IPS-18c (cell line): ENCODE measurements around the gene CSMD2.

Experiments used
- H3K4me3 ChIP-seq: 2 replicates; pipeline ENCODE4 v1.7.0; 2013; ENCODE audit warnings: low read depth, mild to moderate bottlenecking, low read length, moderate library complexity; ENCODE audit not compliant: insufficient read depth
- H3K9me3 ChIP-seq: one replicate; pipeline ENCODE4 v1.6.1; 2013; ENCODE audit warnings: mild to moderate bottlenecking, low read length, moderate library complexity; ENCODE audit not compliant: control insufficient read depth, insufficient read depth

CSMD2 gene

DNA sequence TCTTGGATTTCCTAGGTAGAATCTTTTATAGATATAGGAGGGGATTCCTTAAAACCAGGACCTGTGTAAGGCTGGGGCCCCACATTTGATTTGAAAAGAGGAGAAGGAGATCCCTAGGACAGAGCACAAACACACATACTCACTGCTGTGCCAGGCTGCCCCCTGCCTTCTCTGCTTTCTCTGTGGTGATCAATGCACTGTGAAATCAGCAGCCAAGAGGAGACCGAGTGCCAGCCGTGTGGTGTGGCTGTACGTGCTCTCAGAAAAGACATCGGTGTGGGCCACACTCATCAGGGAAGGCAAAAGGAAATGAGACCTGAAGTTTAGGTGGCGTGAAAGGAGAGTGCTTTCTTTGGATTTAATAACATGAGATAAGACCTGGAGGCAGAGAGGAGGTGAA, 498.4 kb downstream of the CSMD2 start:
- Histone ChIP-seq H3K4me3 (no peak overlapping the region), H3K9me3 (peaks cover 5% of the 10 kb centered on the region)

GRCh38 chr1:33661811-33662454, 503.1 kb downstream of the CSMD2 start:
- no peak overlapping the region for H3K4me3 ChIP-seq

DNA sequence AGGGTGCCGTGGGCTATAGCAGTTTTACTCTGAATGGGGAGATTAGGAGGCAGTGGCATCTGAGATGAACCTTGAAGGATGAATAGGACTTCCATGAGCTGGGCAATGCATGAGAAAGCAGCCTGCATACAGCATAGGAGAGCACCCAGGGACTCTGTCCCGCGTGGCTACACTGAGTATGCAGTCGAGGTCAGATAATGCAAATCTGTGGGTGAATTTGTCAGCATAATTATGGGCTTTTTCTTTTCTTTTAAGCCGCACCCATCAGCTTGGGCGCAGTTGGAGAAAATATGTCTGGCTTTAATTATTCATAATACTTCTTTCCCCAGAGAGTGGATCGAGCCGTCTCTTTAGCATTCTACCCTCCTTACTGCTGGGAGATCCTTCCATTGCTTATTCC, 504.1 kb downstream of the CSMD2 start:
- H3K9me3 ChIP-seq = no peaks in the 10 kb centered on the region
- no peak overlapping the region for H3K4me3 ChIP-seq

More at GRCh38 chr1:33661811-33662454, 503.1 kb downstream of the CSMD2 start:
- no peaks in the 10 kb centered on the region for H3K9me3 ChIP-seq

- Histone ChIP-seq H3K4me3 (no peak overlapping the region), H3K9me3 (no peaks in the 10 kb centered on the region)
These were observed 504.8 kb downstream of the CSMD2 start for GRCh38 chr1:33660244-33660643.

DNA sequence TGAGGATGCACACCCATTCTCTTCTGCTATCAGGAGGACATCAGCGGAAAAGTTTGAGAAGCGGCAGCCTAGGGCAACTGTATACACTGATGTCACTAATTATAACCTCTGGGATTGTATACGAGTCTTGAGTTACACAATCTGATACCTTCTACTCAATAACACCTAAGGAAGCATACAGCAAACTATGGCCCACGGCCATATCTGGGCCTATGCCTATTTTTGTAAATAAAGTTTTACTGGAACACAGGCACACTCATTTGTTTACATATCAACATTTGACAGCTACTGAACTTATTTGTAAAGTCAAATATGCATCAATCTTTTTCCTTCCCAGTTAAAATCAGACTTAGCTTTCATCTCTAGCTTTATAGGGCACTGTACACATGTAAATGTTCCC, 505.4 kb downstream of the CSMD2 start:
- no peak overlapping the region for H3K4me3 ChIP-seq
- H3K9me3 ChIP-seq = no peaks in the 10 kb centered on the region

- Histone ChIP-seq H3K9me3 (no peaks in the 10 kb centered on the region), H3K4me3 (no peak overlapping the region)
These were observed 507.2 kb downstream of the CSMD2 start for GRCh38 chr1:33657833-33658232.

GRCh38 chr1:33656467-33657005, 508.5 kb downstream of the CSMD2 start:
- Histone ChIP-seq H3K9me3 (no peaks in the 10 kb centered on the region), H3K4me3 (no peak overlapping the region)

GRCh38 chr1:33655496-33655895, 509.5 kb downstream of the CSMD2 start:
- Histone ChIP-seq H3K9me3 (no peaks in the 10 kb centered on the region), H3K4me3 (no peak overlapping the region)

GRCh38 chr1:33654267-33654834, 510.7 kb downstream of the CSMD2 start:
- Histone ChIP-seq H3K9me3 (no peaks in the 10 kb centered on the region), H3K4me3 (no peak overlapping the region)

GRCh38 chr1:33653226-33653625, 511.8 kb downstream of the CSMD2 start:
- no peaks in the 10 kb centered on the region for H3K9me3 ChIP-seq
- no peak overlapping the region for H3K4me3 ChIP-seq

DNA sequence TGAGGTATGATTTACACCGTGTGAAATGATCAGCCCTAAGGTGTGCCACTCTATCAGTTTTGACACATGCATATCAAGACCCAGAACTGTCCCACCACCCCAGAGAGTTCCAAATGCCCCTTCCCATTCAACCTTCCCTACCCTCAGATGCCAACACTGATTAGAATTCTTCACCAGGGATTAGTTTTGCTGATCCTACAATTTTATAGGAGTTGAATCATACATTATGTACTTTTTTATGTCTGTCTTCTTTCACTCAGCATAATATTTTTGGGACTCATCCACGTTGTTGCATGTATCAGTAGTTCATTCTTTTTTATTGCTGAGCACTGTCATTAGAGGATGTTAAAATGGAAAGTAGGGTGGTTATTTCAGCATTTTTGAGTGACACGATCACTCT, 514.3 kb downstream of the CSMD2 start:
- no peak overlapping the region for H3K4me3 ChIP-seq

DNA sequence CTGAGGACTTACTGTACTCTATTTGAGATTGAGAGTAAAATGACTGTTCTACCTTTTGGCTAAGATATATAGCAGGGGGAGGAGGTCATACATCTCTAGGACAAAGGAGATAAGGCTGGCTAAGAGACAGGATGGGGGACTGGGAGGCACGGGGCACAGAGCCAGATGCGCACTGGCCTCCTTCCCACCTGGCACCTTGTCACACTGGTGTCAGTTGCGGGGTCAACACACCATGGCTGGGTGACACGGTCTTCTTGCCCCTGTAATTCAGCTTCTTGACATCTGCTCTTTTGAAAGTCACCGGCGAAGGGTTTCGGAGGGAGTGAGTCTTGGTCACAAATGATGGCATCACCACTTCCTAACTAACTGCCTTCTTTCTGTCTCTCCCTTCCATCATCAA, 515.3 kb downstream of the CSMD2 start:
- no peaks in the 10 kb centered on the region for H3K9me3 ChIP-seq

More for the DNA sequence above, 514.3 kb downstream of the CSMD2 start:
- no peaks in the 10 kb centered on the region for H3K9me3 ChIP-seq

DNA sequence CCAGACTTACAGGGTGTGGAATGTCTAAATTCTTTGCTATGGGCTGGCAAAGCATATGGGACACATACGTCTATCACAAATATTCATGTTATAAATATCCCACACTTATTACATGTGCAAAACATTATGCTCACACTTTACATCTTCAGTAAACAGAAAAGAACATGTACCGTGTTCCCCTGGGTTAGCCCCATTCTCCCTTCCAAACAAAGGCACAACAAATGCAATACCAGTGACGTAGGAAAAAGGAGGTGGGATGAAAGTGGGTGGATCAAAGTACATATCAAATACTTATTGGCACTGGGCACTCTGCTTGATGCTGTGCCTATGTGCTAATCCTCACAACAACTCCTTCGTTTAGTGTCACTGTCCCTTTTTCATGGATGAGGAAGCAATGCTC, 521.8 kb downstream of the CSMD2 start:
- H3K4me3 ChIP-seq = no peak overlapping the region
- H3K9me3 ChIP-seq = no peaks in the 10 kb centered on the region

More for the DNA sequence above, 515.3 kb downstream of the CSMD2 start:
- no peak overlapping the region for H3K4me3 ChIP-seq

DNA sequence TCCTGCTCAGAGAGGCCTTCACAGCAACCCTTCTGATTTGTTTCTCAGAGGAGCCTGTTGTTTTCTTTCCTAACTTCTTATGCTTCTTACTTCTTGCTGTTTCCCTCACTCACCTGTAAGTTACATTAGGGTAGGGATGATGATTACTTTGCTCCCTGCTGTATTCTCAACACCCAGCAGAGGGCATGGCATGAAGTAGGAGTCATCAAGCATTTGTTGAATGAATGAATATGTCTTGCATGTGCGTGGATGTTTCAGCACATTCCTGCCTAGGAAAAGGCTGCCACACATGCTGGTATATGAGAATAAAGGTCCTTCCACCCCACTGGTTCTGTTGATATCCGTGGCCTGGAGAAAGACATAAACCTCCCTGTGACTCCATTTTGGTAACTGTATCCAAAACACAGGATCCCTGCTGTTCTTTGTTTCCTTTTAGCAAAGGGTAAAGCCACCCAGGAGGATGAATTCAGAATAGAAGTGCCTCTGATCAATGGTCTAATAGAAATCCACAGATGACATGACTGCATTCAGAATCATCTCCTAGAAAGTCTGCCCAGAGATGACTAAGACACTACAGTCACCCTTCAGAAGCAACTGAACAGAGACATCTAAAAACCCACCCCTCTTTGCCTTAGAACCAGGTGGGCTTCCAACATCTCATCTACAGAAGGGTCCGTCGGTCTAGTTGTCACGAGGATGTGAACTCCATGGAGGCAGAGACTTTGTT, 523.8 kb downstream of the CSMD2 start:
- no peaks in the 10 kb centered on the region for H3K9me3 ChIP-seq
- H3K4me3 ChIP-seq = no peak overlapping the region

GRCh38 chr1:33640114-33640660, 524.8 kb downstream of the CSMD2 start:
- Histone ChIP-seq H3K4me3 (no peak overlapping the region), H3K9me3 (no peaks in the 10 kb centered on the region)

GRCh38 chr1:33637846-33638440, 527.1 kb downstream of the CSMD2 start:
- no peaks in the 10 kb centered on the region for H3K9me3 ChIP-seq
- no peak overlapping the region for H3K4me3 ChIP-seq

DNA sequence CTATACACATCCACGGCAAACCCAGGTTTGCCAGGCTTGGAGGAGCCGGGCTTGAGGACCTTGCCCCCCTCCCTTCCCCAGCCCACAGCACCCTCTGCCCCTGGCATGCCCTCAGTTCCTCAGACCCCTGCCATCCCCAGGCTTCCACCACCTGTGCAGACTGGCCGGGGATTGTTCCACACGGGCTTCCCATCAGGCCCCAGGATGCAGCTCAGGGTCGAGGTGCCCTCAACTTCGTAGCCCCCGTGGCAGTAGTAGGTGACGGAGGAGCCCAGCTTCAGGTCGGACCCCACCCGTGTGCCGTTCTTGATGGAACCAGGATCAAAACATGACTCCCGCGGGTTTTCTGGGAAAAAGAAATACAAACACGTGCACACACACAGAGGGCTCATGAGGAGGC, 528.8 kb downstream of the CSMD2 start:
- H3K9me3 ChIP-seq = no peaks in the 10 kb centered on the region
- no peak overlapping the region for H3K4me3 ChIP-seq
